Mucosa of rectum (tissue), 2 donors: ENCODE data around the gene PRM3.

Experiments used
- H3K27ac ChIP-seq, 2 donors: one replicate each; pipeline ENCODE4 v1.7.0; 2013; ENCODE audit warnings: inconsistent platforms in 2 of 2, low read depth in 2 of 2, low read length in 2 of 2
- H3K27me3 ChIP-seq, 2 donors: one replicate each; pipeline ENCODE4 v1.7.0; 2013; ENCODE audit warnings: low read length in 2 of 2; ENCODE audit not compliant: control insufficient read depth in 2 of 2, insufficient read depth in 2 of 2
- H3K36me3 ChIP-seq, 2 donors: one replicate each; pipeline ENCODE4 v1.7.0; 2013; ENCODE audit warnings: low read length in 2 of 2; ENCODE audit not compliant: control insufficient read depth in 2 of 2, insufficient read depth in 2 of 2
- H3K4me1 ChIP-seq, 2 donors: one replicate each; pipeline ENCODE4 v1.7.0; 2013; ENCODE audit warnings: low read length in 2 of 2, mild to moderate bottlenecking in 1 of 2; ENCODE audit not compliant: control insufficient read depth in 2 of 2, insufficient read depth in 2 of 2
- H3K4me3 ChIP-seq, 2 donors: one replicate each; pipeline ENCODE4 v1.7.0; 2013; ENCODE audit warnings: low read length in 2 of 2
- H3K9ac ChIP-seq, 2 donors: one replicate each; pipeline ENCODE4 v1.7.0; 2013; ENCODE audit warnings: low read length in 2 of 2, low read depth in 1 of 2, mild to moderate bottlenecking in 1 of 2
- H3K9me3 ChIP-seq, 2 donors: one replicate each; pipeline ENCODE4 v1.7.0; 2013; ENCODE audit warnings: low read length in 2 of 2; ENCODE audit not compliant: control insufficient read depth in 2 of 2
- donor health status: healthy.
- donor health status: Normal muscosa, but diverticular disease.

The PRM3 gene

GRCh38 chr16:11258553-11259492 lies 14.6 kb downstream of the PRM3 start:
- Histone ChIP-seq H3K4me3 (peak overlapping the region; percentile 20 to 63), H3K9me3 (no peaks in the 10 kb centered on the region), H3K9ac (peak overlapping the region in 1 of 2 donors; percentile 64), H3K27ac (peak overlapping the region; percentile 49 to 52), H3K27me3 (no peaks in the 10 kb centered on the region), H3K4me1 (peaks cover 36 to 45% of the 10 kb centered on the region in 2 donors), H3K36me3 (no peaks in the 10 kb centered on the region)

- H3K27me3 ChIP-seq: no peaks in the 10 kb centered on the region
- H3K27ac ChIP-seq: peak overlapping the region; percentile 98
- peak overlapping the region; percentile 88 to 93 for H3K9ac ChIP-seq
- peak overlapping the region; percentile 81 to 97 for H3K4me3 ChIP-seq
- no peaks in the 10 kb centered on the region for H3K9me3 ChIP-seq
- peaks cover 0 to 1% of the 10 kb centered on the region in 2 donors for H3K36me3 ChIP-seq
- H3K4me1 ChIP-seq: peaks cover 31 to 35% of the 10 kb centered on the region in 2 donors
Measured at GRCh38 chr16:11257131-11257938, 16.1 kb downstream of the PRM3 start.

DNA sequence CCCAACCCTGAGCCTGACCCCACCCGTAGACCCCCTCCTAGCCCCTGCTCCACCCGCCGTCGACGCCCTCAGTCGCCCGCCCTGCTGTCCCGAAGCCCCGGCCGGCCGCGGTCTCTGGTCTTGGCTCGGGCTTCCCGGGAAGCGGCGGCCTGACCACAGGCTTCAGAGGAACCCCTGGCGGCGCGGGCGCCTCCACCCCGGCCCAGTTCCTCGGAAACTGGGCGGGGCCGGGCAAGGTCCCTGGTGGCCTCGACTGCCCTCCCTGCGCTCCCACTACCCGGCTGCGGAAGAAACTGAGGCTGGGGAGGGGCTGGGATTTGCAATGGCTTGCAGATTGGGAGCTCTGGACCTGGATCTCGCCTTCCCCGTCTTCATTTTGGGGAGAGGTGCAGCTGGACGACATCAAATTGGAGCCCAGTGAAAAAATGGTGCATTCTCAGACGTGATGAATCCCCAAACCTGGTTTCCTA lies 16.7 kb downstream of the PRM3 start:
- peak overlapping the region; percentile 98 for H3K27ac ChIP-seq
- H3K27me3 ChIP-seq: no peaks in the 10 kb centered on the region
- peaks cover 0 to 1% of the 10 kb centered on the region in 2 donors for H3K36me3 ChIP-seq
- peaks cover 31 to 35% of the 10 kb centered on the region in 2 donors for H3K4me1 ChIP-seq
- peak overlapping the region; percentile 81 to 97 for H3K4me3 ChIP-seq
- H3K9me3 ChIP-seq: no peaks in the 10 kb centered on the region
- peak overlapping the region; percentile 88 to 93 for H3K9ac ChIP-seq

GRCh38 chr16:11255737-11256660 lies 17.4 kb downstream of the PRM3 start, which contains the start of gene SOCS1:
Gene SOCS1 (minus strand): TSS chr16:11256204. CDS start chr16:11255478, 726 bp downstream.
- H3K4me3 ChIP-seq: peak within 1 kb of the TSS; percentile 81 to 97
- H3K36me3 ChIP-seq: peaks cover 0 to 1% of the 10 kb centered on the region in 2 donors
- peak within 1 kb of the TSS; percentile 88 to 93 for H3K9ac ChIP-seq
- peak within 1 kb of the TSS; percentile 98 for H3K27ac ChIP-seq
- no peaks in the 10 kb centered on the region for H3K9me3 ChIP-seq
- peaks cover 31 to 35% of the 10 kb centered on the region in 2 donors for H3K4me1 ChIP-seq
- no peaks in the 10 kb centered on the region for H3K27me3 ChIP-seq

DNA sequence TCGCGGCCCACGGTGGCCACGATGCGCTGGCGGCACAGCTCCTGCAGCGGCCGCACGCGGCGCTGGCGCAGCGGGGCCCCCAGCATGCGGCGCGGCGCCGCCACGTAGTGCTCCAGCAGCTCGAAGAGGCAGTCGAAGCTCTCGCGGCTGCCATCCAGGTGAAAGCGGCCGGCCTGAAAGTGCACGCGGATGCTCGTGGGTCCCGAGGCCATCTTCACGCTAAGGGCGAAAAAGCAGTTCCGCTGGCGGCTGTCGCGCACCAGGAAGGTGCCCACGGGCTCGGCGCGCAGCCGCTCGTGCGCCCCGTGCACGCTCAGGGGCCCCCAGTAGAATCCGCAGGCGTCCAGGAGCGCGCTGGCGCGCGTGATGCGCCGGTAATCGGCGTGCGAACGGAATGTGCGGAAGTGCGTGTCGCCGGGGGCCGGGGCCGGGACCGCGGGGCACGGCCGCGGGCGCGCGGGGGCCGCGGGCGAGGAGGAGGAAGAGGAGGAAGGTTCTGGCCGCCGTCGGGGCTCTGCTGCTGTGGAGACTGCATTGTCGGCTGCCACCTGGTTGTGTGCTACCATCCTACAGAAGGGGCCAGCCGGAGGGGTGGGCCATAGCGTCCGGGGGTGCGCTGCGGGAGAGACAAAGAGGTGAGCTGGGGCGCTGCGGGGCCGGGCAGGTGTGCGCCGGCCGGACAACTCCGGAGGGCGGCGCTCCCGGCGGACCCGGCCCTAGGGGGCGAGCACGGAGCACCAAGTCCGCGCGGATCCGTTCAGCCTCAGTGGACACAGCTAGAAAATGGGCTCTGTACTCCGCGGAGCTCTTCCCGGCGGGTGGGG lies 18.3 kb downstream of the PRM3 start:
- H3K9me3 ChIP-seq: no peaks in the 10 kb centered on the region
- H3K4me1 ChIP-seq: peaks cover 31 to 35% of the 10 kb centered on the region in 2 donors
- peak overlapping the region; percentile 52 to 93 for H3K9ac ChIP-seq
- peak overlapping the region; percentile 70 to 82 for H3K4me3 ChIP-seq
- no peaks in the 10 kb centered on the region for H3K27me3 ChIP-seq
- peak overlapping the region; percentile 98 for H3K27ac ChIP-seq
- peaks cover 0 to 1% of the 10 kb centered on the region in 2 donors for H3K36me3 ChIP-seq

- no peaks in the 10 kb centered on the region for H3K9me3 ChIP-seq
- H3K27ac ChIP-seq: peak overlapping the region; percentile 98
- H3K4me3 ChIP-seq: peak overlapping the region; percentile 70 to 82
- peaks cover 0 to 1% of the 10 kb centered on the region in 2 donors for H3K36me3 ChIP-seq
- H3K4me1 ChIP-seq: peaks cover 26 to 31% of the 10 kb centered on the region in 2 donors
- peak overlapping the region; percentile 52 to 93 for H3K9ac ChIP-seq
- no peaks in the 10 kb centered on the region for H3K27me3 ChIP-seq
Measured at GRCh38 chr16:11253995-11254912, 19.2 kb downstream of the PRM3 start.

DNA sequence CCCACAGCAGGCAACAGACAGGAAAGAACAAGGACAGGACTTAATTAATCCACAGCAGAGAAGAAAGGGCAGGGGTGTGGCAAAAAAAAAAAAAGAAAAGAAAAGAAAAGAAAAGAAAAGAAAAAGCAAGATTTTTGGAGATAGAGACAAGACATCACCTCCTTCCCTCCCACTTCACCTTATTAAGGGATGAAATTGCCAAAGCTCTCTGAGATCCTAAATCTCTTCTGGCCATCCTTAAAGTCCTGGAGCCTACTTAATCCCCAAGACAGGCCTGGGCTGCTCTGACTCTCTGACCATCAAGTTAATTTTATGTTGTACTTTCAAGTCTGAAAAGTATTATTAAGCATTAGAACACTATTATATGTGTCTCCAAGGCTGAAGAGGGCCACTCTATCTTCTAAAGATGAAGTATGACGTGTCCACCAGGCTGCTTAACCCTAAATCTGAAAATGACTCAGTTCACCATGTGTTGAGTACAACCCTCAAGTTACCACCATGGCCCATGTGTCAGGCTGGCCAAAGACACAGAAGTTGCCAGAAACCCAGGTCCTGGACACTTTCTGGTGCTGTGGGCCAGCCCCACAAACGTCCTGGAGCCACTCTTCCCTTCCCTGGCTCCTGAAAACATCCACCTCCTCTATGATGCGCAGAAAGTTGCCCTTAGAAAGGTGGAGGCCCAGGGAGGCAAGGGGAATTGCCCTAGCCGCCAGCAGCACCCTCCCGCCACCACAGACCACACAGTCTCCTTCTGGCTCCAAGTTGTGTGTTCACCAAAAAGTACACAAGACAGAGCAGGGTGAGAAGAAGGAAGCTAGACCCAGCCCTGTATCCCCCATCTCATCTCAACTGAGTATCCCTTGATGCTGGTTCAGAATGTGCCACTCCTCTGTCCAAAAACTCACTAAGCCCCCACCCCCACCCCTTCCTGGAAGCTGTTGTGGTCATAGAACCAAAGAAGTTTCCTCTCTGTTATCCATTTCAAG lies 20.1 kb downstream of the PRM3 start:
- Histone ChIP-seq H3K9me3 (no peaks in the 10 kb centered on the region), H3K27ac (peak overlapping the region; percentile 32 to 52), H3K4me1 (peaks cover 20 to 21% of the 10 kb centered on the region in 2 donors), H3K4me3 (peak overlapping the region; percentile 70 to 82), H3K9ac (peak overlapping the region in 1 of 2 donors; percentile 13), H3K36me3 (peaks cover 0 to 1% of the 10 kb centered on the region in 2 donors), H3K27me3 (no peaks in the 10 kb centered on the region)
